H1 (cell line): Measurements from ENCODE around the gene TPSB2. TPM values are rescaled to one million over a fixed set of nuclear protein-coding genes. Genes with fewer than 3 reads are reported as not detected.

Experiments used
- polyA plus RNA-seq, 7 experiments: library from polyadenylated mRNA; depleted of rRNA in 3 of 7; stranded (reverse) in 5 of 7; unstranded in 2 of 7; fragments of >200 nt in 5 of 7; fragments of 200-250 nt in 2 of 7; gene quantifications; 1 replicate in 5 of 7; 2 replicates in 1 of 7; 4 replicates in 1 of 7; pipeline versions ENCODE4 v1.2.1 to v1.2.3, GENCODE V29; 2011 to 2013; ENCODE audit warnings: missing spikeins in 2 of 7, mixed read lengths in 2 of 7
- total RNA-seq: library from RNA; stranded (reverse); fragmentation: NEBNext Ultra II Directional; extraction: Animal tissue kit (Norgen Biotek cat#: 25700); gene quantifications from 2 replicates; pipeline ENCODE4 v1.2.1, GENCODE V29; 2021

The TPSB2 gene
- total and polyA plus RNA-seq, 2 of the 8 experiments (the other 6 are each of a cell fraction or from before 2014, with no cell fraction given) = 0.08 TPM; not detected in 1

Other genes starting within 250 kb of the TPSB2 start
- 5.7 and 6.4 TPM in 2 replicates for gene SOX8, start 248.4 kb downstream of the TPSB2 start, total RNA-seq
- 2.2 and 4.5 TPM in 2 replicates for gene SOX8, start 248.4 kb downstream of the TPSB2 start, polyA plus RNA-seq (2011; rRNA removed)
- gene SSTR5, start 157.4 kb downstream of the TPSB2 start, total RNA-seq = 0.31 and 0.56 TPM in 2 replicates
- gene SSTR5, start 157.4 kb downstream of the TPSB2 start, polyA plus RNA-seq (2011; rRNA removed) = 0.60 and 0.61 TPM in 2 replicates
- not detected in 2 replicates for gene C1QTNF8, start 133.9 kb downstream of the TPSB2 start, total RNA-seq
- gene C1QTNF8, start 133.9 kb downstream of the TPSB2 start, polyA plus RNA-seq (2011; rRNA removed) = not detected in 2 replicates
- 27.2 and 28.7 TPM in 2 replicates for gene CACNA1H, start 77.1 kb downstream of the TPSB2 start, total RNA-seq
- gene CACNA1H, start 77.1 kb downstream of the TPSB2 start, polyA plus RNA-seq (2011; rRNA removed) = 14.0 and 27.4 TPM in 2 replicates
- gene TPSG1, start 4.9 kb downstream of the TPSB2 start, total RNA-seq = not detected in 2 replicates
- not detected in 2 replicates for gene TPSG1, start 4.9 kb downstream of the TPSB2 start, polyA plus RNA-seq (2011; rRNA removed)
- gene TPSAB1, start 10.5 kb upstream of the TPSB2 start, total RNA-seq = not detected in 2 replicates
- 0.09 TPM in 2 replicates for gene TPSAB1, start 10.5 kb upstream of the TPSB2 start, polyA plus RNA-seq (2011; rRNA removed)
- not detected in 2 replicates for gene TPSD1, start 25.9 kb upstream of the TPSB2 start, total RNA-seq
- gene TPSD1, start 25.9 kb upstream of the TPSB2 start, polyA plus RNA-seq (2011; rRNA removed) = 0.26 and 0.61 TPM in 2 replicates
- gene UBE2I, start 79.5 kb upstream of the TPSB2 start, total RNA-seq = 268 and 272 TPM in 2 replicates
- 148 and 162 TPM in 2 replicates for gene UBE2I, start 79.5 kb upstream of the TPSB2 start, polyA plus RNA-seq (2011; rRNA removed)
- gene BAIAP3, start 103.5 kb upstream of the TPSB2 start, total RNA-seq = 6.8 and 7.9 TPM in 2 replicates
- 2.9 and 6.3 TPM in 2 replicates for gene BAIAP3, start 103.5 kb upstream of the TPSB2 start, polyA plus RNA-seq (2011; rRNA removed)
- 45.9 and 52.3 TPM in 2 replicates for gene TSR3, start 121.7 kb upstream of the TPSB2 start, total RNA-seq
- 43.1 and 66.0 TPM in 2 replicates for gene TSR3, start 121.7 kb upstream of the TPSB2 start, polyA plus RNA-seq (2011; rRNA removed)
- 25.2 and 26.2 TPM in 2 replicates for gene GNPTG, start 121.7 kb upstream of the TPSB2 start, total RNA-seq
- 51.2 and 73.3 TPM in 2 replicates for gene GNPTG, start 121.7 kb upstream of the TPSB2 start, polyA plus RNA-seq (2011; rRNA removed)
- 31.8 and 32.1 TPM in 2 replicates for gene UNKL, start 184.5 kb upstream of the TPSB2 start, total RNA-seq
- 25.1 and 32.0 TPM in 2 replicates for gene UNKL, start 184.5 kb upstream of the TPSB2 start, polyA plus RNA-seq (2011; rRNA removed)
- gene UQCC4, start 190.6 kb upstream of the TPSB2 start, total RNA-seq = 13.4 and 14.9 TPM in 2 replicates
- 33.8 and 35.0 TPM in 2 replicates for gene UQCC4, start 190.6 kb upstream of the TPSB2 start, polyA plus RNA-seq (2011; rRNA removed)
- not detected in 2 replicates for gene PERCC1, start 200.9 kb upstream of the TPSB2 start, total RNA-seq
- not detected in 2 replicates for gene PERCC1, start 200.9 kb upstream of the TPSB2 start, polyA plus RNA-seq (2011; rRNA removed)
- gene CCDC154, start 214.4 kb upstream of the TPSB2 start, total RNA-seq = 0.88 and 1.3 TPM in 2 replicates
- 0.15 and 0.58 TPM in 2 replicates for gene CCDC154, start 214.4 kb upstream of the TPSB2 start, polyA plus RNA-seq (2011; rRNA removed)
- gene CLCN7, start 244.8 kb upstream of the TPSB2 start, total RNA-seq = 76.5 and 81.5 TPM in 2 replicates
- gene CLCN7, start 244.8 kb upstream of the TPSB2 start, polyA plus RNA-seq (2011; rRNA removed) = 38.6 and 79.6 TPM in 2 replicates